NCI-H187 (cell line): ENCODE measurements around the gene MRPS12.
"Not testable (repeated sequence)": the region's sequence is repeated elsewhere in the genome, so short reads cannot be mapped to it uniquely, and the experiment has no call there.

ENCODE experiments used
- DNase-seq, 2 experiments: peaks; one replicate each; lab custom pipeline; 2025; lab: John Stamatoyannopoulos, UW

MRPS12 gene

DNA sequence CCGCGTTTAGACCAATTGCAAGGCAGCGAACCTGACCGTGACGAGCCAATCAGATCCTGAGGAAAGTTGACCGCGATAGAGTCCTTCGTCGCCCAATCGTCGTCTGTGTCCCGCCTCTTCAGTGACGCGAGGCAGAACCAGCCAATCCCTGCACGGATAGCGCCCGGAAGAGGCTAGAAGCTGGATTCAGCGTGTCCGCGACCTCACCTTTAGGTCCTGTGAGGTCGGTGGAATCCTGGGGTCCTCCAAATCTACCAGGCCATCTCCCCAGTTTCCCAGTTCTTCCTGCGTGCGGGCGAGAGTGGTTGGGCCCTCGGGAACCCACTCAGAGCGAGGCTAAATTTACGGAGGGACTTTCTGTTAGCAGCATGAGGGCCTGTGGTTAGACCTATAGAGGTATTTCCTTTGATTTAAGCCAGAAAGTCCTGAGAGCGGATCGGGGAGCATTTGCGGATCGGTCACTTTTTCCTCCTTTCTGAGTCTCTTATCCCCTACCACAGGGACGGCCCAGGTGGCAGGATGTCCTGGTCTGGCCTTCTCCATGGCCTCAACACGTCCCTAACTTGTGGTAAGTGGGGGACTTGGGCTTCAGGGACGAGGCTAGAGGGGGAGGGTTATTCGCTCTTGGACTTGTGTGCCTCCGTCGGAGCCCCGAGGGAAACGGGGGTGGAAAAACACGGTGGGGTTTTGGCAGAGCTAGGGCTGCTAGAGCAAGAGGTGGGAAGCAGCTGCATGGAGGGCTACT lies at the start of gene MRPS12:
MRPS12 (plus strand) TSS at position 169 of the 745 bp plus-strand sequence; CDS start at position 520, 351 bp downstream.
- peak; percentile 99 for DNase-seq

DNA sequence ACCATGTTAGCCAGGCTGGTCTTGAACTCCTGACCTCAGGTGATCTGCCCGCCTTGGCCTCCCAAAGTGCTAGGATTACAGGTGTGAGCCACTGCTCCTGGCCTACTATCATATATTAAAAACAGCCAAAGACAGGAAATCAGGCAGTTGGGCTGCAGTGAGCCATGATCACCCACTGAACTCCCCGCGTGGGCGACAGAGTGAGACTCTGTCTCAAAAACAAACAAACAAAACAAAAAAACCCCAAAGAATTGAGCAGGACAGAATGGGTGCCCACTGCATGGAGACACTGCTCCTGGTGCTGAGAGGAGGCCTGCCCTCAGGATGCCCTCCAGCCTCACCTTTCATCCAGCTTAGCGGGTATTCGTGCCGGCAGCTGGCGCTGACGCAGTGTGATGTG lies 47.5 kb upstream of the MRPS12 start:
- DNase-seq: no peak

DNA sequence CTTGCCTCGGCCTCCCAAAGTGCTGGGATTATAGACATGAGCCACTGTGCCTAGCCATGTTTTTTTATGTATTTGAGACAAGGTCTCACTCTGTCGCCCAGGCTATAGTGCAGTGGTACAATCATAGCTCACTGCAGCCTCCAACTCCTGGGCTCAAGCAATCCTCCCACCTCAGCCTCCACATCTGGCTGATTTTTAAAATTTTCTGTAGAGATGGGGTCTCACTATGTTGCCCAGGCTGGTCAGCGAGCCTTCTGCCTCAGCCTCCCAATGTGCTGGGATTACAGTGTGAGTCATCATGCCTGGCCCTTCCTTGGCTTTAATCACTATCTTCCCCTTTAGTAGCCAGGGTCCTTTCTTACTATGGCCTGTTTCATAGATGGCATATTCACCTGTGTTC lies 46.1 kb upstream of the MRPS12 start:
- not testable (repeated sequence) for DNase-seq

DNA sequence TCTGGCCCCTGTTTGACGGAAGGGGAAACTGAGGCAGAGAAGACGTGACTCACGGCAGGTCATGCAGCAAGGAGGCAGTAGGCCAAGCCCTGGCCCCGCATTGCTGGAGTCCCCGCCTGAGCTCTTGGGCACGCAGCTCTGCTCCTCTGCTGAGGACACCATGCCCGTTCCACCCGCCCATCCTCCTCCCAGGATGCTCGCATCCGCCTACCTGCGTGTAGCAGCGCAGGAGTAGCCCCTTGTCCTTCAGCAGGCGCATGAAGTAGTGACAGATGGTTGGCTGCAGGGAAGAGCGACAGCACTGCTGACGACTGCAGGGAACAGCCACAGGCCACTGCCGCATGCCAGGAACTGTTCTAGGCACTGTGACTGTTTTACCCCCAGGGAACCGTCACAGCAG lies 41.9 kb upstream of the MRPS12 start:
- no peak for DNase-seq

DNA sequence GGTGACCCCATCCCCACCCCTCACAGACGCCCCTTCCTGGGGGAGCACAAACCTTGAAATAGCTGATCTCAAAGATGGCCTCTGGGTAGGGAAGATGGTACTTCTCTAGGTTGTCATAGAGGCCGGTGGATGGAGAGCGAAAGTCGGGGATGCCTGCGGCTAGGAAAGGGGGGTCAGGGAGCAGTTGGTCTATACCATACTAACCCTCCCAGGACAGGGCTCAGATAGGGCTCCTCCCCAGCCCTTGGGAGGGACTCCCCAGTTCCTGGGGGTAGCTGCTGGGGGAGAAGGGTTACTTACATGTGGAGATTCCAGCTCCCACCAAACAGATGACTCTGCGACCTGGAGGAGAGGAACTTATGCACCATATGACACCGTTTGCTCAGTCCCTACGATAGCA lies 40.9 kb upstream of the MRPS12 start:
- no peak for DNase-seq

DNA sequence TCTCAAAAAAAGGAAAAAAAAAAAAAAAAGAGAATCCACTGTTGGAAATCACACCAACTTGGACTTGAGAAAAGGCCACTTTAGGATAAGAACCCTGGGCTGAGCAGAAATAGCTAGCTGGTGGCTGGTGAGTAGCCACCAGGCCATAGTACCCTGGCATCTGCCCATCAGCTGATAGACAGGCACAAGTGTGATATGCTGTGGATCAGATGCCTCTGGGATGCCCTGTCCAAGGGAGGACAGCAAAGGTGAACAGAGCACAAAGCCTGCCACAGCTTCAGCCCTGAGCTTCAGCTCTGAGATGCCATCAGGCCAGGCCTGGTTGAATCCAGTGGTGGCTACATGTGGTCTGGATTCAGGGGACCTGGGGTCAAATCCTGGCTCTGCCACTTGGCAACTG lies 40.1 kb upstream of the MRPS12 start:
- DNase-seq: no peak

DNA sequence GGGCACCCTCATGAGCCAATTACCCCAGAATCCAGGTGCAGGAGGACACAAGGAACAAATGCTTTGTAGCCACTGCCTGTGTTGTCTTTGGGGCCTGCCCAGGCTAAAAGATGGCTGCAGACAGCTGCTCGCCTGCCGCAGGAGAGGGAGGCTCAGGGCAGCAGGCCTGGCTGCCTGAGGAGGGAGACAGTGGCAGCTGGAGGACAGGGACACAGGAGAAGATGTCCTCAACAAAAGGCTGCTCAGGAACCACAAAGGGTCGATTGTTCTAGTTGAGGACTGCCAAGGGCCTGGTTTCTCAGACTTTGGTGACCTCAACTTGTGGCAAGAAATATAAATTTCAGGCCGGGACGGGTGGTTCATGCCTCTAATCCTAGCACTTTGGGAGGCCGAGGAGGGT lies 39.0 kb upstream of the MRPS12 start:
- DNase-seq: no peak

DNA sequence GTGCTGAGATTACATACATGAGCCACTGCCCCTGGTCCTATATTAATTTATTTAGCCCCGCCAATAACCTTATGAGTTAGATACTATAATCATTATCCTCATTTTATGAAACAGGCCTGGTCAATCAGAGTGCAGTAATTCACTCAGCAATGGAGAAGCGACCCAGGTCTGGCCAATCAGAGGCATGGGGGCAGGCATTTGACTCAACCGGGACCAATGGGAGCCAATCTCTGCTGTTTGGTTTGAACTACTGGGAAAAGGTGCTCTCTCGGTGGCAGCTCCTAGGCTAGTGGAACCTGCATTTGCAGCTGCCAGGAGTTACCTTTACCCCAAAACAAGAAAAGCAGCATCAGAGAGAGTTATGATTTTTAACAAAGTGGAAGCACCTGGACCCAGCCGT lies 37.9 kb upstream of the MRPS12 start:
- DNase-seq: no peak

DNA sequence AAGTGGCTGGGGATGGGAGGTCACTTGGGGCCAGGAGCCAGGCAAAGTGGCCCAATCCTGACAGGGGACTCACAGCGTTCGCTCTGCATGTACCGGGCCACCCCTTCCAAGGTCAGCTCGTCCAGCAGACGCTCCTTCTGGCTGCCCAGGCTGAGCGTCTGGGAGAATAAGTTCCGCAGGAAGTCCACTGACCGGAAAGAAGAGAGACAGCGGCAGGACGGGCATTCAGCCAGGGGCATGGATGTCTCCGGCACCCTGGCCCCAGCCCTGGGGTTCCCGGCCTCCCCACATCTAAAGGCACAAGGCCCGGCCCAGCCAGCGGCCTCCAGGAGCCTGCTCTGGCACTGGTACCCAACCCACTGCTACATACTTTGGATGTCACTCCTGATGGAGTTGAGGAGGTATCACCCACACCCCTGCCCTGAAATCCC lies 37.4 kb upstream of the MRPS12 start:
- no peak for DNase-seq

DNA sequence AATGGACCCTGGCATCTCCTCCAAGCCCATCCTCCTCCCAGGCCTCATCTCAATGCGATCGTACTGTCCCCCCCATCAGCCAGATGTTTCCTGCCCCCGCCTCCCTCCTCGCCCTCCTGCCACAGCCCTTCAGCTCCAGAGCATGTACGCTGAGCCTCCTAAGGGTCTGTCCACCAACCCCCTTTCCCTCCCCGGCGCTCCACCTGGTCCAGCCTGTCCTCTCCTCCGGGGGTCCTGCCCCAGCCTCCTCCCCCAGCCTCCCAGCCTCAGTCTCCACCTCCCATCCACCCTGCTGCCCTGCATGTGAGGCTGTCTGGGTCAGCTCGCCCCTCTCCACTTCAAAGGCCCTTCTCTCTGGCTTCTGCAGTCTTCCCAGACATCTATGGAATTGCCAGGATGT lies 35.8 kb upstream of the MRPS12 start:
- DNase-seq: no peak

DNA sequence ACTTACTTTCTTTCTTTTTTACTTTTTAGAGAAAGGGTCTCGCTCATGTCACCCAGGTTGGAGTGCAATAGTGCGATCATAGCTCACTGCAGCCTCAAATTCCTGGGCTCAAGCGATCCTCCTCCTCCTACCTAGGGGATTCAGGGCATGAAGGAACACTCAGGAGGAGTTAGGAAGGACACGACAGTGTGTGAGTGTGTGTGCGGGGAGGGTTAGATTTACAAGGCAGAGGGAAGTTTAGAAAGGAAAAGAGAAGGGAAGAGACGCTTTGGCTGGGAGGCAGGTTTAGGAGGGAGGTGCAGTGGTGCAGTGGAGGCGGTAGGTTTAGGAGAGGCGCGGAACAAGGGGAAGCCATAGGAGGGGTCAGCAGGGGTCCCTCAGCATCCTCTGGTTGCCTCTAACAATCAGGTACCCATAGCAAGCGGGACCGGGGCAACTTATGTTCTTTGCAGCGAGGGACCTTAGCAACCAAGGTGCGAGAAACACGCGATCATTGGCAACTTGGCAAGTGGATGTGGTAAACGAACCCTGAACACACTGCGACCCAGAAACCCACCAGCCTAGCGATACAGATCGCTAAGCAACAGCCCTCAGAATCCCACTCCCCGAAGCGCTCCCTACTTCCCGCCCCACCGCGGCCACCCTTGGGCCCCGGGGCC lies 31.8 kb upstream of the MRPS12 start:
- DNase-seq: no peak

DNA sequence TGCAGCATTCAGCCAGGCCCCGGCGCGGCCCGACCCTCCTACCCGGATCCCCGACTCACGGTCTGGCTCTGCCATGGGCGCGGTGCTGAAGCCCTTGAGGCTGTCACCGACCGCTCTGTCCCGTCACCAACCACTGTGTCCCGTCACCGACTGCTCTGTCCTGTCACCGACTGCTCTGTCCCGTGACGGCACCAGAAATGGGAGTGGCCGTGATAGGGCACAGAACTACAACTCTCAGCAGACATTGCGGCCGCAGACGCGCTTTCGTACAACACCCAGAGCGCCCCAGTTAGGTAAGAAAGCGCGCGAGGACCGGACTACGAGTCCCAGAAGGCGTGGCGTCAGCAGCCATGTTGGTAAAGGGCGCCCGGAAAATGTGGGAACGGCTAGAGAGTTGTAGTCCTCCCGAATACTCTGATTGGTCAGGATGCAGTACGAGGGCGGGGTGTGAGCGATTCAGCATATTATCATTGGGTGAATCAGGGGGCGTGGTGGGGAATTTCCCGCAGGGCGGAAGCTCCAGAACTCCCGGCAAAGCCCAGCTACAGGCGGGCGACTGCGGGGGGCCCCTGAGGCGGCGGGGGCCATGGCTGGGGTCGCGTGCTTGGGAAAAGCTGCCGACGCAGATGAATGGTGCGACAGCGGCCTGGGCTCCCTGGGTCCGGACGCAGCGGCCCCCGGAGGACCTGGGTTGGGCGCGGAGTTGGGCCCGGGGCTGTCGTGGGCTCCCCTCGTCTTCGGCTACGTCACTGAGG lies 31.1 kb upstream of the MRPS12 start, which contains the start of the genes NFKBIB and SIRT2:
NFKBIB (plus strand) TSS at position 523 of the 755 bp plus-strand sequence; CDS start at position 587, 64 bp downstream.
SIRT2 (minus strand) TSS at position 172 of the 755 bp plus-strand sequence; CDS start at position 75, 97 bp downstream.
- peak; percentile 98 to 100 for DNase-seq

DNA sequence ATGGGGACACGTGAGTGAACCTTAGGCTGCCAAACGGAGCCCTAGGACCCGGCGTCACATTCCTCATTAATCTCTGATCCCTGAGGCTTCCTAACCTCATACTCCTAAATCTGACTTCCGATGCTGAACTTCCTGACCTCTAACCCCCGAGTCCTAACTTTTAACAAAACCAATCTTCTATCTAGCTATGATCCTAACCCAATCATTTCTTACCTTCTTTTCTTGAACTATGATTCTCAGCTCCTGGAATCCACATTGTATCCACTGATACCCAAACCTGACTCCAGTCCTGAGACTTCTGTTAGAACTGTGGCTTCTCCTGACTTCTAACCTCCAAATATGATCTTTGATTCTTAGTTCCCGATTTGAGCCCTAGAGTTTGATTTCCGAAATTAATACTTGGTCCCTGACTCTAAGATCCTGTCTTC lies 30.5 kb upstream of the MRPS12 start:
- DNase-seq: no peak

DNA sequence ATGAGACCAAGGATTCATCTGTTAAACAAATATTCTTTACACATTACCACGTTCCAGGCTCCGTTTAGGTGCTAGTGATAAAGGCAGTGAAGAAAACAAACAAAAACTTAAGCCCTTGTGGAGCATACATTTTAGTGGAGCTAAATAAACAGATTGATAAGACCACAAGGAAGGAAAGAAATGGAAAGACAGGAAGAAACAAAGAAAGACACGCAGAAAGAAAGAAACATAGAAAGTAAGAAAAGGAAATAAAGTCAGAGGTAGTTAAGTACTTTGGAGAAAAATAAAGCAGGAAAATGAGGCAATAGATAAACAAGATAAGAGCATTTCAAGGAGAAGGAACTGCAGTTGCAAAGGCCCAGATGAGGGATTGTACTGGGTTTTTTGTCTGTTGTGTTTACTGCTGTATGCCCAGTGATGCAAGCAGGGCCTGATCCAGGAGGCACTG lies 30.0 kb upstream of the MRPS12 start:
- no peak for DNase-seq

DNA sequence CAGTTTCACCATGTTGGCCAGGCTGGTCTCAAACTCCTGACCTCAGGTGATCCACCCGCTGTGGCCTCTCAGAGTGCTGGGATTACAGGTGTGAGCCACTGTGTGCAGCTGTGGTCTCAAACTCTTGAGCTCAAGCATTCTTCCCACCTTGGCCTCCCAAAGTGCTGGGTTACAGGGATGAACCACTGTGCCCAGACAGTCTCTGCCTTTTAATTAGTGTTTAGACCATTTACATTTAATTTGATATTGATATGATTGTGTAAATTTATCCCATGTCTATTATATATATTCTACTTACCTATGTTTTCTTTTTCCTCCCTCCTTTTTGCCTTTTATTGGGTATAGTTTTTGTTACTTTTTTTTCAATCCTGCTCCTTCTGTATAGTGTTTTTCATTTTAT lies 29.1 kb upstream of the MRPS12 start:
- DNase-seq: no peak

DNA sequence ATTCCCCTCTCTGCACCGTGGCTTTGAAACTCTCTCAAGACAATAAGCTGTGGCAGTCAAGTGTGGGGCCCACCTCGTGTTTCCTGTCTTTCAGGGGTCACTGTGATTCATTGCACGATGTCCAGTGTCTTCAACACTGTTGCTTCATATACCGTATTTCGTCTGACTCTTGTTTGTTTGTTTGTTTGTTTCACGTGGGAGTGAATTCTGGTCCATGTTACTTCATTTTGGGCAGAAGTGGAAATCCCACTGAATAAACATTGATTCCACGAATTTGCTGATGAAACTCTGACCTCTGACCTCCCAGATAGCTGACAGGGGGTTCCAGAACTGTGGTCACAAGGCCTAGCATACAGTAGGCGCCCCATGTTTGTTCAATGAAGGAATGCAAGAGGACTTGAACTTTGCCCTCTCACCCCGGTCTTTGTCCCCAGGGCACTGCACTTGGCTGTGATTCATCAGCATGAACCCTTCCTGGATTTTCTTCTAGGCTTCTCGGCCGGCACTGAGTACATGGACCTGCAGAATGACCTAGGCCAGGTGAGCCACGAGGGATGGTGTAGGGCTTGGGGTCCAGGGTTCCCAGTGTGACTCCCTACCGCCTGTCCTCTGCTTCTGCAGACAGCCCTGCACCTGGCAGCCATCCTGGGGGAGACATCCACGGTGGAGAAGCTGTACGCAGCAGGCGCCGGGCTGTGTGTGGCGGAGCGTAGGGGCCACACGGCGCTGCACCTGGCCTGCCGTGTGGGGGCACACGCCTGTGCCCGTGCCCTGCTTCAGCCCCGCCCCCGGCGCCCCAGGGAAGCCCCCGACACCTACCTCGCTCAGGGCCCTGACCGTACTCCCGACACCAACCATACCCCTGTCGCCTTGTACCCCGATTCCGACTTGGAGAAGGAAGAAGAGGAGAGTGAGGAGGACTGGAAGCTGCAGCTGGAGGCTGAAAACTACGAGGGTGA lies 25.9 kb upstream of the MRPS12 start:
- DNase-seq: no peak

DNA sequence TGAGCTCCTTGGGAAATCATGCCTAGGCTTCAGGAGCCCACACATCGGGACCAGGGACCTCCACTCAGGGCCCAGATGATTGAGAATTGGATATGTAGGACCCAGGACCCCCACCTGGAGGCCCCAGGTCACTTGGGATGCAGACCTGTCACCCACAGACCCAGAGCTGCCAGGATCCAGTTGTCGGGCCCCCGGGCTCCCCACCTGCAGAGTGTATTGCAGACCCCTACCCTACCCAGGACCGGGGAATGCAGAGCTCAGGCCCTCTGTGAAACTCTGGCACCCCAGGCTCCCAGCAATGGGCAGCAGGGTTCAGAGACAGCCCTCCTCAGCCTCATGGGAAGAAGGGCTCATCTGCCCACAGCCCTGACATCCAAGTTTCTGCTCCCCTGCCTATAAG lies 25.1 kb upstream of the MRPS12 start:
- DNase-seq: no peak

DNA sequence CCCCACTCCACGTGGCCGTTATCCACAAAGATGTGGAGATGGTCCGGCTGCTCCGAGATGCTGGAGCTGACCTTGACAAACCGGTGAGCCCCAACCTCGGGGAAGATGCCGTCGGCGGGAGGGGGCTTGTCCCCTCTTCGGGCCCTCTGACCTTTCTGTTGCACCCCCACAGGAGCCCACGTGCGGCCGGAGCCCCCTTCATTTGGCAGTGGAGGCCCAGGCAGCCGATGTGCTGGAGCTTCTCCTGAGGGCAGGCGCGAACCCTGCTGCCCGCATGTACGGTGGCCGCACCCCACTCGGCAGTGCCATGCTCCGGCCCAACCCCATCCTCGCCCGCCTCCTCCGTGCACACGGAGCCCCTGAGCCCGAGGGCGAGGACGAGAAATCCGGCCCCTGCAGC lies 23.5 kb upstream of the MRPS12 start:
- DNase-seq: no peak

DNA sequence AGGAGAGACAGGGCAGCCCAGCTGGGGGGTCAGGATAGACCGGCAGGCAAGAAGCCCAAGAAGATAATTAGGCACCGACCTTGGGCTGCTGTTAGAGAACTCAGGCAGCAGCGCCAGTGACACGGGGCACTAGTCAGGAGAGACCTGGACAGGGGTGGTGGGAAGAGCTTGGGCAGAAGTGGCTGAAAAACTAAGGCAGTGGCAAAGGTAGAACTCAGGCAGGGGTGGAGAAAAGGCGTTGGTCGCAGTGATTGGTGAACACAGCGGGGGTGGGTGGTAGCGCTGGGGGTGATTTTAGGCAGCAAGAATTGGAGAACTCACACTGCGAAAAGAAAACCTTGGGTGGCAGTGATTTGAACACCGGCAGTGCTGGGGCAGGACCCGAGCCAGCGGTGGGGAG lies 23.1 kb upstream of the MRPS12 start:
- no peak for DNase-seq

DNA sequence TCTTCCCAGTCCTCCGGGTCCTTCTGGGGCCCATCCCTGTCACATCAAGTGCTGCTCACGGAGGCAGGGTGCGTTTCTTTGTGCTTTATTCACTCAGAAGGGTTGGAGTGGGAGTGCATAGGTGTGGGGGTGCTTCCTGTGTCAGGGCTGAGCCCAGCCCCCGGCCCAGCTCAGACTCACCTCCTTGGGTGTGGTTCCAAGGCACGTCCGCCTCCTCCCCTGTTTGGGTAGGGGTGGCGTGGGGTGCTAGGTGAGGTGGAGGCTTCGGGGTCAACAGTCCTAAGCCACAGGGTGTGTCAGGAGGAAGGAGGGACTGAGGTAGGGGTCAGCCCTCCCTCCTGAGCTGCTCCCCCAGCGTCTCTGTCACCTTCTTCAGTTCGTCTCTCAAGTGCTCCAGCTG lies 21.8 kb upstream of the MRPS12 start:
- no peak for DNase-seq

DNA sequence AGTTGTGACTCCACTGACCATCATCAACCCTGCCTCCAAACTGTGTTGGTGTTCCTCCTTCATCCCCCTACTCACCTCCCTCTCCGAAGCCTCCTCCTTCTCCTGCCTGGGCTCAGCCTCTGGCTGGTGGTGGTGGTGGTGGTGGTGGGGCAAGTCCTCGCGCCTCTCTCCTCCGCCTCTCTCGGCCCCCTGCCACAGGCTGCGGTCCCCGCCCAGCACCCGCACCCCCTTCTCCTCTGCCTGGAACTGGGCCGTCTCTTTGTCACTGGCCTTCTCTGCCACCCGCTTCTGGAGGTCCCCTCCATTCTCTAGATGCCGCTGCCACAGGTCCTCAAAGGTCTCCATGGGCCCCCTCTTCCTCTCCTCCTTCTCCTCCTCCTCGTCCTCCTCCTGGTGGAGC lies 20.3 kb upstream of the MRPS12 start:
- DNase-seq: no peak
